T-cell (primary cell): ENCODE measurements around the gene SLC52A3. TPM values are rescaled to one million over a fixed set of nuclear protein-coding genes. Genes with fewer than 3 reads are reported as not detected.

Source experiments
- ATAC-seq, 4 experiments: fragments of 200-7000 bp in 3 of 4; fragments of 150-1000 bp in 1 of 4; cut with Tn5 transposase; replicated peaks in 1 of 4; 1 replicate in 3 of 4; 2 replicates in 1 of 4; pipeline ENCODE4 v1.10.0; 2021; ENCODE audit warnings: moderate library complexity in 3 of 4, mild to moderate bottlenecking in 2 of 4, moderate number of reproducible peaks in 1 of 4
- CTCF ChIA-PET, 2 donors: fragments of 300-600 bp; sonication (Branson Sonifier 250); formaldehyde crosslinking; loops; one replicate each; lab custom pipeline; 2022; ENCODE audit warnings: antibody characterized with exemption in 2 of 2; lab: Charles Lee
- POLR2A ChIA-PET, 2 donors: fragments of 300-600 bp; sonication (Branson Sonifier 250); formaldehyde crosslinking; loops; one replicate each; lab custom pipeline; 2022; ENCODE audit warnings: antibody characterized with exemption in 2 of 2; lab: Charles Lee
- DNase-seq, 35 experiments: peaks; one replicate each; pipeline versions ENCODE4 v3.0.0 to v3.0.0-alpha.2; 2013 to 2023
- H3K27ac ChIP-seq: one replicate; pipeline ENCODE4 v1.5.1; 2013; ENCODE audit warnings: low read length
- H3K27me3 ChIP-seq, 2 experiments: replicated peaks in 1 of 2; 1 replicate in 1 of 2; 2 replicates in 1 of 2; pipeline versions ENCODE4 v1.6.1 to v1.7.0; 2013; ENCODE audit warnings: low read length in 1 of 2, mixed read lengths in 1 of 2; ENCODE audit not compliant: control insufficient read depth in 2 of 2, insufficient read depth in 2 of 2; ENCODE audit errors: extremely low read depth in 1 of 2
- H3K36me3 ChIP-seq, 2 donors: 1 replicate in 1 of 2; 2 replicates in 1 of 2; pipeline versions ENCODE4 v1.6.1 to v1.7.0; 2013; ENCODE audit warnings: low read length in 1 of 2; ENCODE audit not compliant: control insufficient read depth in 2 of 2, insufficient read depth in 1 of 2; ENCODE audit errors: extremely low read depth in 1 of 2
- H3K4me1 ChIP-seq, 2 experiments: 1 replicate in 1 of 2; 2 replicates in 1 of 2; pipeline versions ENCODE4 v1.6.1 to v1.7.0; 2013; ENCODE audit warnings: low read length in 2 of 2, mixed read lengths in 1 of 2; ENCODE audit not compliant: insufficient read depth in 2 of 2, control insufficient read depth in 1 of 2; ENCODE audit errors: extremely low read depth in 1 of 2
- H3K4me3 ChIP-seq, 2 donors: 1 replicate in 1 of 2; 2 replicates in 1 of 2; pipeline versions ENCODE4 v1.5.1 to v1.7.0; 2013; ENCODE audit warnings: mild to moderate bottlenecking in 2 of 2, low read length in 1 of 2, moderate library complexity in 1 of 2; ENCODE audit not compliant: control insufficient read depth in 1 of 2; ENCODE audit errors: extremely low read depth in 1 of 2
- H3K9me3 ChIP-seq: 2 replicates; pipeline ENCODE4 v1.7.0; 2013
- H3K27ac Mint-ChIP-seq, 2 donors: one replicate each; pipeline ENCODE4 v1.8.0; 2020 to 2021; ENCODE audit warnings: mild to moderate bottlenecking in 2 of 2, mixed read lengths in 2 of 2
- H3K27me3 Mint-ChIP-seq, 2 donors: one replicate each; pipeline ENCODE4 v1.8.0; 2021 to 2022; ENCODE audit warnings: mixed read lengths in 2 of 2
- H3K36me3 Mint-ChIP-seq: one replicate; pipeline ENCODE4 v1.8.0; 2021; ENCODE audit warnings: mixed read lengths
- H3K4me1 Mint-ChIP-seq, 3 donors: one replicate each; pipeline ENCODE4 v1.8.0; 2020 to 2022; ENCODE audit warnings: mixed read lengths in 3 of 3, mild to moderate bottlenecking in 1 of 3
- H3K4me3 Mint-ChIP-seq, 3 donors: one replicate each; pipeline ENCODE4 v1.8.0; 2020 to 2022; ENCODE audit warnings: mild to moderate bottlenecking in 3 of 3, mixed read lengths in 3 of 3, moderate library complexity in 3 of 3
- H3K9me3 Mint-ChIP-seq, 3 donors: one replicate each; pipeline ENCODE4 v1.8.0; 2020 to 2022; ENCODE audit warnings: mixed read lengths in 3 of 3
- WGBS: methylation state at CpG from one replicate; pipeline ENCODE4 v1.1.5; 2013; ENCODE audit warnings: missing lambda C conversion rate; ENCODE audit not compliant: insufficient coverage; 5-methylcytosine and 5-hydroxymethylcytosine counted together
- total RNA-seq, 35 experiments: library from RNA in 6 of 35; stranded (reverse) in 6 of 35; fragments of 120-200 nt in 1 of 35; gene quantifications; one replicate each; pipeline versions ENCODE4 v1.2.1 to v1.2.4 and lab custom pipeline; 2013 to 2026

Gene SLC52A3
- total RNA-seq, 5 donors from 2014 or later (not counting 1 experiment from before 2014, with no cell fraction given) = not detected

DNA sequence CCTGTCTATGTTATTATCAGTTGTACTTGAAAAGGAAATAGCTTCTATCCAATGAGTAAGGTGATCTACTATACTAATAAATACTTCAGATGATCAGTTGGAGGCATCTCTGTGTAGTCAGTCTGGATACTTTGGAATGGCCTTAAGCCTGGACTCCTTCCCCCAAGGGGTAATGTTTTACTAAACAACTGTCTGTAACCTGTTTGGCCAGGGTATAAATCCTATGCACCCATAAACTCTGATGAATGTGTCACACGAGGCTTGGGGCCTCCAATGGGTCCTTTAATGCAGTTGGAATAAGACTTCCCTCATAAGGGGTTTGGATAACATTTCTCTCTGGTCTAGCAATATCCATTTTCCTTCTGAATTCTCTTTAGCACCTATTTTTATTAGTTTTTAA is 19.5 kb upstream of the SLC52A3 start:
- Histone ChIP-seq H3K36me3 (no peaks in the 10 kb centered on the region), H3K9me3 (no peaks in the 10 kb centered on the region), H3K4me3 (no peak overlapping the region), H3K27ac (no peak overlapping the region), H3K27me3 (peaks cover 0 to 4% of the 10 kb centered on the region in 2 experiments), H3K4me1 (no peaks in the 10 kb centered on the region)
- peaks cover 15 to 25% (median 20%) of the 10 kb centered on the region in 3 donors for H3K9me3 Mint-ChIP-seq
- WGBS = no CpG with 5 or more reads among the region's 1 CpG
- CTCF ChIA-PET = no interaction called here
- POLR2A ChIA-PET = no interaction called here
- DNase-seq (no peak), ATAC-seq (no peak)
- H3K36me3 Mint-ChIP-seq = peaks cover 5% of the 10 kb centered on the region
- peaks cover 22 to 44% of the 10 kb centered on the region in 2 donors for H3K27me3 Mint-ChIP-seq
- H3K27ac Mint-ChIP-seq = no peak overlapping the region
- no peaks in the 10 kb centered on the region for H3K4me1 Mint-ChIP-seq
- H3K4me3 Mint-ChIP-seq = no peak overlapping the region

DNA sequence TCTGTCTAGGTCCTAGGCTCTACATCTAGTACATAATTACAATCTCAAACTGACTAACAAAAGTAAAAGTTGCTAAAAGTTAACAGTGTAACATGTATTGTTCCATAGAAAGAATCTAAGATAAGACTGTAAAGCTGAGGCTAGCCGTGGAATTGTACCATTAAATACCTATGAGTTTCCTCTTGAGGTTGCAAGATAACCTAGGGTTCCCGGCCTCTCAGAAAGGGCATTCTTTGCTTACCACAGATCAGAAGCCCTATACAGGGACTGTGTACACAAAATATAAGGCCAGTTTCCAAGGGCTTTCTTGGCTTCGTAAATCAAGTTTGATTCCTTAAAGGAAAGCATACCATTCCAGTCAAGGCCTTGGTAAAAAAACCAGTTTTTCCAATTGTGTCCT is 11.5 kb upstream of the SLC52A3 start:
- H3K27ac Mint-ChIP-seq = no peak overlapping the region
- Histone ChIP-seq H3K36me3 (no peaks in the 10 kb centered on the region), H3K4me3 (no peak overlapping the region), H3K9me3 (no peaks in the 10 kb centered on the region), H3K27me3 (peaks cover 0 to 8% of the 10 kb centered on the region in 2 experiments), H3K27ac (no peak overlapping the region), H3K4me1 (no peaks in the 10 kb centered on the region)
- peaks cover 5% of the 10 kb centered on the region for H3K36me3 Mint-ChIP-seq
- DNase-seq = no peak
- no peaks in the 10 kb centered on the region for H3K4me1 Mint-ChIP-seq
- ATAC-seq = no peak
- ChIA-PET CTCF (no interaction called here), POLR2A (no interaction called here)
- peaks cover 11 to 15% (median 14%) of the 10 kb centered on the region in 3 donors for H3K9me3 Mint-ChIP-seq
- 85% methylated on average over 2 of the region's 3 CpGs for WGBS
- peaks cover 2 to 3% of the 10 kb centered on the region in 2 donors for H3K27me3 Mint-ChIP-seq
- H3K4me3 Mint-ChIP-seq = no peak overlapping the region

DNA sequence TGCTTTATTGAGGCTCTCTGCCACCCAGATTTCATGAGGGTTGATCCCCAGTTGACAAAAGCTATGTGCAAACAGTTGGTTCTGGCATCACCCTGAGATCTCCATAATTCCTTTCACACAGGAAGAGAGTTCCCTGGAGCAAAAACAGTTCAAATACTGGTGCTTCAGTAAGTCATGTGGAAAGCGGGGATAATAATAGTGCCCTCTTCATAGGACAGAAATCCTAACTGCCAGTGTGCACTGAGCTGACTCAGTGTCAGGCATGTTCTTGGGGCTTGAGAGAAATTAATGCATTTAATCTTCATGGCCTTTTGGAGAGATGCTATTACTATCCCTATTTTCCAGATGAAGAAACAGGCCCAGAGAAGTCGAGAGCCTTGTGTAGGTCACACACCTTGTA is 7.9 kb upstream of the SLC52A3 start:
- peaks cover 0 to 15% of the 10 kb centered on the region in 2 experiments for H3K27me3 ChIP-seq
- ATAC-seq (no peak), DNase-seq (no peak)
- no CpG with 5 or more reads among the region's 2 CpGs for WGBS
- POLR2A ChIA-PET = no interaction called here
- Mint-ChIP-seq H3K27me3 (peaks cover 10 to 18% of the 10 kb centered on the region in 2 donors), H3K9me3 (no peaks in the 10 kb centered on the region), H3K27ac (no peak overlapping the region), H3K36me3 (no peaks in the 10 kb centered on the region), H3K4me3 (no peak overlapping the region), H3K4me1 (no peaks in the 10 kb centered on the region)
- no peaks in the 10 kb centered on the region for H3K9me3 ChIP-seq
- H3K27ac ChIP-seq = no peak overlapping the region
- no peaks in the 10 kb centered on the region for H3K36me3 ChIP-seq
- no peaks in the 10 kb centered on the region for H3K4me1 ChIP-seq
- H3K4me3 ChIP-seq = no peak overlapping the region
- CTCF ChIA-PET = no interaction called here

DNA sequence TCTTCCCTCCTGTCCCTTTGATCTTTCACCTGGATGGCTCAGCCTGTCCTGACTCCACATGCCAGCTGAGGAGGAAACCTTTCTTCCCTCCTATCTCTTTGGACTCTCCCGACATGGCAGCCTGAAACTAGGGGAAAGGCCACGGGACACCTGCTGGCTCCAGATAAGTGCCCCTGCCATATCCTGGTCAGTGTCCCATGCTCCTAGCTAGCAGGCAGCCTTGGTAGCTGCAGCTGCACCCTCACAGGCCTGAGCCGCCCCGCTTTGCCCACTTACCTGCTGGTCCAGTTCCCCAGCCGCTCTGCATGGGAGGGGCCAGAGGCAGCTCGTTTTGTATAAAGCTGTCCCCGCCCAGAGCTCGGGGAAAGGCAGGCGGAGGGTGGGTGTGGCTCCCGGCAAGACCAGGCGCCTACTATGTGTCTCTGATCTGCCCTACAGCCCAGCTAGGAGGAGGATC is 7.4 kb upstream of the SLC52A3 start:
- CTCF ChIA-PET = interaction anchor here in 1 of 2 donors (0.7 kb wide), 1 partner anchor 10 kb away, joined by 5 read pairs; no protein-coding TSS in a partner anchor

DNA sequence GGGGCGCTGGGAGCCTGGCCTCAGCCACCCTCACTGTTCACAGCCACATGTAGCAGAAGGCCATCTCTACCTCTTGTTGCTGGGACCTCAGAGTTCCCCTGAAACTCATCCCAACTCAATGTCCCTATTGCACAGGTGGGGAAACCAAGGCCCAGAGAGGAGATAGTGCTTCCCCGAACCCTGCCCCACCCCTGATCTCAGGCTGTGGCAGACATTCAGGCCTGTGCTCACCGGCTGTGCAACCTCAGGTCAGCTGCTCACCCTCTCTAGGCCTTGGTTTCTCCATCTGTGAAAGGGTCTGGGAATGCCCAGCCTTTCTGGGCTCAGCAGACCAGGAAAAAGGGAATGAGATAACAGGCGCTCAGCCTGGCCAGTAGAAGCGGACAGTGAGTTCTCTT is 6.4 kb upstream of the SLC52A3 start:
- no peaks in the 10 kb centered on the region for H3K9me3 ChIP-seq
- Mint-ChIP-seq H3K9me3 (no peaks in the 10 kb centered on the region), H3K27me3 (peaks cover 7 to 18% of the 10 kb centered on the region in 2 donors), H3K27ac (no peak overlapping the region), H3K4me3 (no peak overlapping the region), H3K36me3 (no peaks in the 10 kb centered on the region), H3K4me1 (no peaks in the 10 kb centered on the region)
- H3K27me3 ChIP-seq = peaks cover 0 to 19% of the 10 kb centered on the region in 2 experiments
- ChIA-PET CTCF (no interaction called here), POLR2A (no interaction called here)
- no peaks in the 10 kb centered on the region for H3K36me3 ChIP-seq
- no peak for ATAC-seq
- peaks cover 0 to 3% of the 10 kb centered on the region in 2 experiments for H3K4me1 ChIP-seq
- no peak overlapping the region for H3K27ac ChIP-seq
- no peak for DNase-seq
- WGBS = 81% methylated on average over 4 of the region's 5 CpGs
- no peak overlapping the region for H3K4me3 ChIP-seq

More for the DNA sequence above, 7.4 kb upstream of the SLC52A3 start:
- Mint-ChIP-seq H3K27me3 (peaks cover 10 to 18% of the 10 kb centered on the region in 2 donors), H3K9me3 (no peaks in the 10 kb centered on the region), H3K36me3 (no peaks in the 10 kb centered on the region), H3K4me1 (no peaks in the 10 kb centered on the region), H3K27ac (no peak overlapping the region), H3K4me3 (no peak overlapping the region)
- ATAC-seq (no peak), DNase-seq (no peak)
- 85% methylated on average over 11 of the region's 11 CpGs for WGBS
- Histone ChIP-seq H3K27ac (no peak overlapping the region), H3K4me1 (no peaks in the 10 kb centered on the region), H3K4me3 (no peak overlapping the region), H3K27me3 (peaks cover 0 to 15% of the 10 kb centered on the region in 2 experiments), H3K9me3 (no peaks in the 10 kb centered on the region), H3K36me3 (no peaks in the 10 kb centered on the region)
- POLR2A ChIA-PET = no interaction called here

DNA sequence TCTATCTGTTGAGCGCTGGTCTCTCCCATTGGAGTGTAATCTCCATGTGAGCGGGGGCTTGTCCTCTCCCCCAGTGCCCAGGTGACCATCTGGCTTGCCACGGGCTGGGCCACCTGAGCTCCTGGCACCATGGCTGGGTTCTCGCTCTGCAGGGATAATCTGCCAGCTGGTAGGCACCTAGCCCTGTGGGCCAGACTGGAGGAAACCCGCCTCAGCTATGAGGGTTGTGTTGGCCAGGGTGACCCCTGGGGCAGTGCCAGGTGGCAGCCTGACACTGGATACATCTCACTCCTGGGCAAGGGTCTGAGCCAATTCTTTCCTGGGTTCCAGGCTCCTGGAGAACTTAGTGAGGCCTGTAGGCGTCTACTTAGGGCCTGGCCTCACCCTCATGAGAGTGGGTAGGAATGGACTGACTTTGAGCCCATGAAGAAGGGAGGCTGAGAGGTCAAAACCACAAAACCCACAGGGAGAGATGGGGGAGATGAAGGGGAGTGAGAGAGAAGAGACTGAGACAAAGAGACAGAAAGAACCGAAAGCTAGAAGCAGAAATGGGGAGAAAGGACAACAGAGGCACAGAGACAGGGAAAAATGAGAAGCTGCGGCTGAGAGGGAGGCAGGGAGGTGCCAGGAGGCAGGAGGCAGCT is 5.8 kb upstream of the SLC52A3 start:
- H3K4me1 ChIP-seq = peaks cover 0 to 3% of the 10 kb centered on the region in 2 experiments
- ChIA-PET CTCF (no interaction called here), POLR2A (no interaction called here)
- H3K27me3 ChIP-seq = peaks cover 0 to 19% of the 10 kb centered on the region in 2 experiments
- ATAC-seq (no peak), DNase-seq (no peak)
- 79% methylated on average over 5 of the region's 8 CpGs for WGBS
- H3K27ac ChIP-seq = no peak overlapping the region
- H3K4me3 ChIP-seq = no peak overlapping the region
- no peaks in the 10 kb centered on the region for H3K9me3 Mint-ChIP-seq
- no peak overlapping the region for H3K4me3 Mint-ChIP-seq
- H3K9me3 ChIP-seq = no peaks in the 10 kb centered on the region
- H3K27me3 Mint-ChIP-seq = peaks cover 7 to 18% of the 10 kb centered on the region in 2 donors
- no peaks in the 10 kb centered on the region for H3K36me3 Mint-ChIP-seq
- H3K27ac Mint-ChIP-seq = no peak overlapping the region
- no peaks in the 10 kb centered on the region for H3K4me1 Mint-ChIP-seq
- no peaks in the 10 kb centered on the region for H3K36me3 ChIP-seq
